Measurements from ENCODE around the gene TMEM150B. TPM values are rescaled to one million over a fixed set of nuclear protein-coding genes. Genes with fewer than 3 reads are reported as not detected.

The TMEM150B gene
- total and polyA plus RNA-seq, 2 of the 13 experiments (the other 11 are each of a cell fraction or from before 2014, with no cell fraction given), result 1.3 to 1.8 TPM

DNA sequence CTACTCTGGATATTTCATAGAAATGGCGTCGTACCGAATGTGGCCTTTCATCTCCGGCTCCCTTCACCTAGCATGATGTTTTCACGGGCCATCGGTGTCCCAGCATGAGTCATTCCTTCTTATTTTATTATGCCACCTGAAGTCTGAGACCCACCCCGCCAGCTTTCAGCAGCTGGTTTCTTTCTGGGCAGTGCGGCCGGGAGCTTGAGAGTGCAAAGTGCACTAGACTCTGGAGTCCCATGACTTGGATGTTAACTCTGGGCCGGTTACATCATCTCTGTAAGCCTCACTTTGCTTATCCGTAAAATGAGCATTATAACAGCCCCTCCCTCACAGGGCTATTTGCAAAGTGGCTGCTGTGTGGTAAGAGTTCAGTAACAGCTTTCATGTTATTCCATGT, 8.7 kb upstream of the TMEM150B start (continued):
- TF ChIP-seq AGO1 (IDR thresholded peaks at IDR 0.05; ENCODE audit: low read depth, low read length, poor library complexity, severe bottlenecking) (no peak), ZNF574 (CRISPR knock-in tag; IDR thresholded peaks at IDR 0.05) (peak; percentile 47; the same call in 1 of the 2 replicates), HDAC1 (CRISPR knock-in tag; IDR thresholded peaks at IDR 0.05) (peak; percentile 69), ZBTB20 (CRISPR knock-in tag; IDR thresholded peaks at IDR 0.05; ENCODE audit: borderline replicate concordance, low read depth) (peak; percentile 32; the same call in 1 of the 2 replicates), LRRFIP1 (CRISPR knock-in tag; conservative IDR thresholded peaks at IDR 0.05) (no peak), RXRB (CRISPR knock-in tag; IDR thresholded peaks at IDR 0.05; ENCODE audit: borderline replicate concordance) (peak; percentile 80), RBAK (CRISPR knock-in tag; IDR thresholded peaks at IDR 0.05) (no peak), ZNF563 (CRISPR knock-in tag; IDR thresholded peaks at IDR 0.05) (no peak), FOXO1 (CRISPR knock-in tag; IDR thresholded peaks at IDR 0.05) (peak; percentile 28; the same call in 1 of the 2 replicates), ZNF121 (CRISPR knock-in tag; IDR thresholded peaks at IDR 0.05) (peak; percentile 42; the same call in 1 of the 2 replicates), RORA (CRISPR knock-in tag; IDR thresholded peaks at IDR 0.05) (no peak), ZNF232 (CRISPR knock-in tag; IDR thresholded peaks at IDR 0.05; ENCODE audit: borderline replicate concordance) (no peak), MEF2D (CRISPR knock-in tag; IDR thresholded peaks at IDR 0.05) (peak; percentile 53; the same call in 1 of the 2 replicates), ZBTB43 (CRISPR knock-in tag; conservative IDR thresholded peaks at IDR 0.05) (no peak), EEA1 (CRISPR knock-in tag; IDR thresholded peaks at IDR 0.05; ENCODE audit: borderline replicate concordance) (no peak), DPF2 (CRISPR knock-in tag; IDR thresholded peaks at IDR 0.05; ENCODE audit: borderline replicate concordance, low read depth) (no peak), NPAS2 (CRISPR knock-in tag; IDR thresholded peaks at IDR 0.05; ENCODE audit: borderline replicate concordance) (no peak), ZBTB3 (CRISPR knock-in tag; IDR thresholded peaks at IDR 0.05; ENCODE audit: borderline replicate concordance, low read depth) (no peak), ATAD3A (CRISPR knock-in tag; IDR thresholded peaks at IDR 0.05) (no peak)
- TF ChIP-seq, protein P1, sequence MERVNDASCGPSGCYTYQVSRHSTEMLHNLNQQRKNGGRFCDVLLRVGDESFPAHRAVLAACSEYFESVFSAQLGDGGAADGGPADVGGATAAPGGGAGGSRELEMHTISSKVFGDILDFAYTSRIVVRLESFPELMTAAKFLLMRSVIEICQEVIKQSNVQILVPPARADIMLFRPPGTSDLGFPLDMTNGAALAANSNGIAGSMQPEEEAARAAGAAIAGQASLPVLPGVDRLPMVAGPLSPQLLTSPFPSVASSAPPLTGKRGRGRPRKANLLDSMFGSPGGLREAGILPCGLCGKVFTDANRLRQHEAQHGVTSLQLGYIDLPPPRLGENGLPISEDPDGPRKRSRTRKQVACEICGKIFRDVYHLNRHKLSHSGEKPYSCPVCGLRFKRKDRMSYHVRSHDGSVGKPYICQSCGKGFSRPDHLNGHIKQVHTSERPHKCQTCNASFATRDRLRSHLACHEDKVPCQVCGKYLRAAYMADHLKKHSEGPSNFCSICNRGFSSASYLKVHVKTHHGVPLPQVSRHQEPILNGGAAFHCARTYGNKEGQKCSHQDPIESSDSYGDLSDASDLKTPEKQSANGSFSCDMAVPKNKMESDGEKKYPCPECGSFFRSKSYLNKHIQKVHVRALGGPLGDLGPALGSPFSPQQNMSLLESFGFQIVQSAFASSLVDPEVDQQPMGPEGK (CRISPR knock-in tag; IDR thresholded peaks at IDR 0.05), result peak; percentile 79

Data from HepG2 (cell line).